IMR-90 (cell line): ENCODE data around the gene DNMT3A. TPM values are rescaled to one million over a fixed set of nuclear protein-coding genes. Genes with fewer than 3 reads are reported as not detected.

Experiments used
- ATAC-seq: fragments of 200-7000 bp; cut with Tn5 transposase; 2 replicates; pipeline ENCODE4 v1.9.1; 2020; ENCODE audit warnings: low read depth, mild to moderate bottlenecking, moderate library complexity
- BruUV-seq: library from RNA; stranded (reverse); fragments of 400-500 nt; replicated peaks from 2 replicates; lab custom pipeline; 2021; lab: Mats Ljungman, UMichigan
- CTCF ChIA-PET: fragments of 300-600 bp; formaldehyde crosslinking; extraction: SDS; loops from one replicate; lab custom pipeline; 2021; ENCODE audit warnings: antibody characterized with exemption; lab: Yijun Ruan, JAX
- POLR2A ChIA-PET: fragments of 300-600 bp; sonication (Branson Sonifier 250); formaldehyde crosslinking; loops from one replicate; lab custom pipeline; 2022; ENCODE audit warnings: antibody characterized with exemption; ENCODE audit not compliant: unreplicated experiment; lab: Charles Lee
- DNase-seq: peaks from one replicate; pipeline ENCODE4 v3.0.0; 2013
- H2AFZ ChIP-seq: replicated peaks from 2 replicates; pipeline ENCODE3; 2013; ENCODE audit warnings: low read length, mild to moderate bottlenecking; ENCODE audit not compliant: poor library complexity
- H2AK5ac ChIP-seq: 2 replicates; pipeline ENCODE4 v1.6.1; 2013; ENCODE audit warnings: low read depth, low read length, inconsistent platforms
- H2AK9ac ChIP-seq: replicated peaks from 2 replicates; pipeline ENCODE3; 2013; ENCODE audit warnings: mild to moderate bottlenecking, low read depth, low read length, moderate library complexity; ENCODE audit not compliant: poor library complexity
- H2BK120ac ChIP-seq: 2 replicates; pipeline ENCODE4 v1.6.1; 2013; ENCODE audit warnings: low read depth, low read length, inconsistent platforms
- H2BK15ac ChIP-seq: 3 replicates; pipeline ENCODE4 v1.6.1; 2013; ENCODE audit warnings: low read depth, low read length, inconsistent platforms
- H2BK20ac ChIP-seq: 2 replicates; pipeline ENCODE4 v1.6.1; 2013; ENCODE audit warnings: low read depth, mild to moderate bottlenecking, inconsistent platforms, low read length, moderate library complexity
- H2BK5ac ChIP-seq: 2 replicates; pipeline ENCODE4 v1.6.1; 2013; ENCODE audit warnings: mild to moderate bottlenecking, low read depth, low read length, inconsistent platforms; ENCODE audit not compliant: poor library complexity, severe bottlenecking
- H3K14ac ChIP-seq: replicated peaks from 2 replicates; pipeline ENCODE4 v1.6.1; 2013; ENCODE audit warnings: low read depth, low read length, inconsistent platforms
- H3K18ac ChIP-seq: 2 replicates; pipeline ENCODE4 v1.6.1; 2013; ENCODE audit warnings: low read depth, low read length, control low read depth
- H3K23ac ChIP-seq: 2 replicates; pipeline ENCODE4 v1.6.1; 2013; ENCODE audit warnings: low read depth, low read length, inconsistent platforms
- H3K27ac ChIP-seq: 2 replicates; pipeline ENCODE4 v1.5.1; 2013; ENCODE audit warnings: mild to moderate bottlenecking, control low read depth, low read length; ENCODE audit not compliant: insufficient read depth
- H3K27me3 ChIP-seq: 2 replicates; pipeline ENCODE4 v1.6.1; 2013; ENCODE audit warnings: low read length; ENCODE audit not compliant: control insufficient read depth, insufficient read depth
- H3K36me3 ChIP-seq: 2 replicates; pipeline ENCODE4 v1.6.1; 2013; ENCODE audit warnings: low read length, mixed read lengths; ENCODE audit not compliant: control insufficient read depth, insufficient read depth
- H3K4ac ChIP-seq: 2 replicates; pipeline ENCODE4 v1.6.1; 2013; ENCODE audit warnings: low read depth, low read length, inconsistent platforms
- H3K4me1 ChIP-seq: 2 replicates; pipeline ENCODE4 v1.6.1; 2013; ENCODE audit warnings: low read length, mixed read lengths; ENCODE audit not compliant: control insufficient read depth, insufficient read depth
- H3K4me2 ChIP-seq: 2 replicates; pipeline ENCODE4 v1.6.1; 2013; ENCODE audit warnings: low read depth, mild to moderate bottlenecking, control low read depth, low read length, moderate library complexity
- H3K4me3 ChIP-seq: 2 replicates; pipeline ENCODE4 v1.5.1; 2013; ENCODE audit warnings: low read depth, mild to moderate bottlenecking, control low read depth, low read length, moderate library complexity; ENCODE audit not compliant: insufficient read depth
- H3K56ac ChIP-seq: 2 replicates; pipeline ENCODE4 v1.6.1; 2013; ENCODE audit warnings: low read length, inconsistent platforms; ENCODE audit not compliant: insufficient read depth; ENCODE audit errors: extremely low read depth
- H3K79me1 ChIP-seq, 2 experiments: 2 replicates each; pipeline ENCODE4 v1.6.1; 2013; ENCODE audit warnings: low read length in 2 of 2, inconsistent platforms in 1 of 2, low read depth in 1 of 2
- H3K9ac ChIP-seq: 2 replicates; pipeline ENCODE4 v1.6.1; 2013; ENCODE audit warnings: low read depth, low read length, control low read depth
- H3K9me1 ChIP-seq: 2 replicates; pipeline ENCODE4 v1.6.1; 2013; ENCODE audit warnings: low read length, inconsistent platforms; ENCODE audit not compliant: insufficient read depth
- H3K9me3 ChIP-seq: 2 replicates; pipeline ENCODE4 v1.6.1; 2013; ENCODE audit warnings: low read length; ENCODE audit not compliant: control insufficient read depth, insufficient read depth
- H4K20me1 ChIP-seq: 2 replicates; pipeline ENCODE4 v1.6.1; 2013; ENCODE audit warnings: low read length, inconsistent platforms; ENCODE audit not compliant: insufficient read depth
- H4K5ac ChIP-seq: 2 replicates; pipeline ENCODE4 v1.6.1; 2013; ENCODE audit warnings: mild to moderate bottlenecking, low read depth, low read length, control low read depth
- H4K8ac ChIP-seq, 2 experiments: 2 replicates each; pipeline ENCODE4 v1.6.1; 2013; ENCODE audit warnings: low read depth in 2 of 2, low read length in 2 of 2, control low read depth in 1 of 2, inconsistent platforms in 1 of 2
- H4K91ac ChIP-seq: 2 replicates; pipeline ENCODE4 v1.6.1; 2013; ENCODE audit warnings: low read depth, low read length, inconsistent platforms; ENCODE audit not compliant: insufficient read depth
- CEBPB ChIP-seq: IDR thresholded peaks from 2 replicates; pipeline ENCODE4 v1.6.1; 2012; ENCODE audit warnings: low read depth, low read length, improper control_type of control experiment
- CHD1 ChIP-seq: IDR thresholded peaks from 2 replicates; pipeline ENCODE4 v1.6.1; 2012; ENCODE audit warnings: low read depth, low read length, improper control_type of control experiment
- ELK1 ChIP-seq: fragments of 150-350 bp; IDR thresholded peaks from 2 replicates; pipeline ENCODE4 v1.6.1; 2016; ENCODE audit warnings: low read depth, mild to moderate bottlenecking, low read length, moderate library complexity, borderline replicate concordance
- FOS ChIP-seq: fragments of 150-350 bp; IDR thresholded peaks from 2 replicates; pipeline ENCODE4 v1.6.1; 2016; ENCODE audit warnings: low read depth, low read length
- MAZ ChIP-seq: IDR thresholded peaks from 2 replicates; pipeline ENCODE4 v1.6.1; 2012; ENCODE audit warnings: low read depth, mild to moderate bottlenecking, low read length, improper control_type of control experiment, moderate library complexity, borderline replicate concordance
- NFE2L2 ChIP-seq: fragments of 150-350 bp; IDR thresholded peaks from 2 replicates; pipeline ENCODE4 v1.6.1; 2016; ENCODE audit warnings: low read depth, mild to moderate bottlenecking, low read length
- POLR2A ChIP-seq: IDR thresholded peaks from 2 replicates; pipeline ENCODE4 v1.6.1; 2012; ENCODE audit warnings: mild to moderate bottlenecking, low read depth, low read length
- RCOR1 ChIP-seq: IDR thresholded peaks from 2 replicates; pipeline ENCODE4 v1.6.1; 2012; ENCODE audit warnings: mild to moderate bottlenecking, low read length, improper control_type of control experiment; ENCODE audit not compliant: insufficient replicate concordance
- SMC3 ChIP-seq: fragments of 150-350 bp; IDR thresholded peaks from 2 replicates; pipeline ENCODE4 v1.6.1; 2016; ENCODE audit warnings: low read depth, mild to moderate bottlenecking, antibody characterized with exemption, low read length, moderate library complexity
- WGBS, 2 experiments: methylation state at CpG; one replicate each; pipeline versions ENCODE4 v1.1.5 to v1.1.7; 2013; ENCODE audit warnings: missing lambda C conversion rate in 2 of 2; ENCODE audit not compliant: insufficient read length in 1 of 2; ENCODE audit errors: extremely low coverage in 2 of 2; 5-methylcytosine and 5-hydroxymethylcytosine counted together
- dilution Hi-C: fragments of 300-500 bp; cut with HindIII; formaldehyde crosslinking; loops from one replicate; pipeline ENCODE4 v1.14.3; 2018; ENCODE audit warnings: low sequenced_read_pairs; ENCODE audit not compliant: unreplicated experiment
- in situ Hi-C: fragments of 300-500 bp; cut with MboI; formaldehyde crosslinking; loops from 3 replicates; pipeline ENCODE4 v1.14.3; 2019; ENCODE audit warnings: low sequenced_read_pairs, inconsistent platforms, mixed read lengths
- intact Hi-C: fragments of 100-400 bp; cut with micrococcal nuclease; formaldehyde crosslinking; loops from 2 replicates; pipeline ENCODE4 v1.10.0; 2022
- polyA plus RNA-seq, 3 experiments: library from polyadenylated mRNA; depleted of rRNA; stranded (reverse); fragments of >200 nt; gene quantifications; 2 replicates each; pipeline ENCODE4 v1.2.3, GENCODE V29; 2012; ENCODE audit warnings: low replicate concordance in 1 of 3
- total RNA-seq: library from RNA; depleted of rRNA; stranded (reverse); fragments of >200 nt; gene quantifications from 2 replicates; pipeline ENCODE4 v1.2.3, GENCODE V29; 2012

DNMT3A gene
- total and polyA plus RNA-seq, 2 of the 4 experiments (the other 2 are of a cell fraction), result 4.4 to 9.7 TPM

- Histone ChIP-seq H3K9ac (no peak overlapping the region), H4K8ac (no peak overlapping the region), H3K56ac (no peak overlapping the region), H2AK9ac (no peak overlapping the region), H3K14ac (no peak overlapping the region), H3K18ac (no peak overlapping the region), H3K4me2 (no peak overlapping the region), H3K23ac (no peak overlapping the region), H3K27me3 (no peaks in the 10 kb centered on the region), H3K4me3 (no peak overlapping the region), H2BK15ac (no peak overlapping the region), H3K4me1 (peaks cover 8% of the 10 kb centered on the region; the same call in 1 of the 2 replicates), H3K9me1 (no peaks in the 10 kb centered on the region; the same call in 1 of the 2 replicates), H2AFZ (no peak overlapping the region), H2BK5ac (no peak overlapping the region), H3K79me1 (peaks cover 6 to 58% of the 10 kb centered on the region in 2 experiments), H3K4ac (no peak overlapping the region), H4K20me1 (peaks cover 66% of the 10 kb centered on the region), H2BK20ac (no peak overlapping the region), H3K9me3 (no peaks in the 10 kb centered on the region), H4K91ac (no peak overlapping the region), H2AK5ac (no peak overlapping the region), H4K5ac (no peak overlapping the region), H3K36me3 (0 out of 2 replicates have a peak, but pooled peaks cover under 1% of the 10 kb centered on the region), H2BK120ac (no peak overlapping the region), H3K27ac (no peak overlapping the region)
- DNase-seq (no peak), ATAC-seq (no peak)
- 100% methylated on average over 3 of the region's 10 CpGs; no CpG with 5 or more reads in 1 of the 2 experiments for WGBS, 2 experiments
- in situ Hi-C loops (no loop called here), dilution Hi-C loops (no loop called here), intact Hi-C loops (no loop called here)
- no peak for TF ChIP-seq CHD1
- TF ChIP-seq NFE2L2, result no peak
- TF ChIP-seq RCOR1, result no peak
- TF ChIP-seq MAZ, result no peak
- TF ChIP-seq FOS, result no peak
- TF ChIP-seq CEBPB, result no peak
- no peak for TF ChIP-seq ELK1
- TF ChIP-seq SMC3, result no peak
- no peak for TF ChIP-seq POLR2A
- CTCF ChIA-PET, result interaction anchor here (1.6 kb wide), 1 partner anchor 11 kb away, joined by 3 read pairs; no protein-coding TSS in a partner anchor
- POLR2A ChIA-PET, result no interaction called here
- no TSS peak for BruUV-seq
Observed at GRCh38 chr2:25336383-25336841, 5.3 kb downstream of the DNMT3A start.
